HL-60 (cell line): ENCODE results near the gene EFCAB6.

ENCODE experiments used
- CTCF ChIP-seq: IDR thresholded peaks from one replicate; pipeline ENCODE4 v1.5.1; 2011; ENCODE audit warnings: low read length, control low read depth, inconsistent platforms; ENCODE audit not compliant: insufficient read depth
- GABPA ChIP-seq: IDR thresholded peaks from 2 replicates; pipeline ENCODE4 v1.6.1; 2012; ENCODE audit warnings: low read depth
- POLR2AphosphoS5 ChIP-seq: IDR thresholded peaks from 2 replicates; pipeline ENCODE4 v1.6.1; 2012; ENCODE audit warnings: low read depth
- SPI1 ChIP-seq: IDR thresholded peaks from 2 replicates; pipeline ENCODE4 v1.6.1; 2012; ENCODE audit warnings: low read depth, mild to moderate bottlenecking, borderline replicate concordance

GRCh38 chr22:43616645-43617044, 195.5 kb downstream of the EFCAB6 start:
- TF ChIP-seq SPI1 (no peak), CTCF (no peak), POLR2AphosphoS5 (no peak), GABPA (no peak)
